ENCODE results near the gene CDH15.

Gene CDH15

GRCh38 chr16:89142474-89143195 lies 28.9 kb upstream of the CDH15 start:
- Histone ChIP-seq H3K9ac (ENCODE audit: low read length) (no peak overlapping the region), H3K9me2 (replicated peaks; ENCODE audit: insufficient read depth, low read length) (no peaks in the 10 kb centered on the region), H3K27me3 (ENCODE audit: low read length) (no peaks in the 10 kb centered on the region), H3K27ac (ENCODE audit: low read depth, low read length) (no peak overlapping the region), H3K9me3 (ENCODE audit: insufficient read depth, low read length) (no peaks in the 10 kb centered on the region), H3K4me3 (ENCODE audit: insufficient read depth, low read length, poor library complexity, severe bottlenecking) (no peak overlapping the region), H4K20me1 (ENCODE audit: low read depth, low read length) (no peaks in the 10 kb centered on the region), H2AFZ (ENCODE audit: low read depth, low read length, severe bottlenecking) (no peak overlapping the region), H3K79me2 (ENCODE audit: insufficient read depth, low read length) (no peaks in the 10 kb centered on the region), H3F3A (ENCODE audit: insufficient read depth) (no peaks in the 10 kb centered on the region), H3K4me2 (ENCODE audit: low read depth, low read length, poor library complexity, severe bottlenecking) (no peak overlapping the region), H3K36me3 (ENCODE audit: low read length) (peaks cover 20% of the 10 kb centered on the region)
- TF ChIP-seq CTCF (IDR thresholded peaks at IDR 0.05; ENCODE audit: insufficient read depth, low read length, poor library complexity, severe bottlenecking) (no peak), EZH2phosphoT487 (conservative IDR thresholded peaks at IDR 0.05; ENCODE audit: low read length) (no peak)

GRCh38 chr16:89143201-89143741 lies 28.3 kb upstream of the CDH15 start:
- H3K9ac ChIP-seq (ENCODE audit: low read length), result no peak overlapping the region
- H3K9me3 ChIP-seq (ENCODE audit: insufficient read depth, low read length), result peaks cover under 1% of the 10 kb centered on the region; the same call in 1 of the 2 replicates
- TF ChIP-seq EZH2phosphoT487 (conservative IDR thresholded peaks at IDR 0.05; ENCODE audit: low read length) (no peak), CTCF (IDR thresholded peaks at IDR 0.05; ENCODE audit: insufficient read depth, low read length, poor library complexity, severe bottlenecking) (no peak)
- no peak overlapping the region for H3K4me2 ChIP-seq (ENCODE audit: low read depth, low read length, poor library complexity, severe bottlenecking)
- peaks cover 27% of the 10 kb centered on the region for H3K36me3 ChIP-seq (ENCODE audit: low read length)
- H3K79me2 ChIP-seq (ENCODE audit: insufficient read depth, low read length), result no peaks in the 10 kb centered on the region
- H3K4me3 ChIP-seq (ENCODE audit: insufficient read depth, low read length, poor library complexity, severe bottlenecking), result no peak overlapping the region
- no peaks in the 10 kb centered on the region for H3K27me3 ChIP-seq (ENCODE audit: low read length)
- no peak overlapping the region for H3K27ac ChIP-seq (ENCODE audit: low read depth, low read length)
- no peaks in the 10 kb centered on the region for H3K9me2 ChIP-seq (replicated peaks; ENCODE audit: insufficient read depth, low read length)
- H4K20me1 ChIP-seq (ENCODE audit: low read depth, low read length), result no peaks in the 10 kb centered on the region
- no peak overlapping the region for H2AFZ ChIP-seq (ENCODE audit: low read depth, low read length, severe bottlenecking)
- H3F3A ChIP-seq (ENCODE audit: insufficient read depth), result no peaks in the 10 kb centered on the region

- H3K9me3 ChIP-seq (ENCODE audit: insufficient read depth, low read length), result peaks cover 9% of the 10 kb centered on the region; the same call in 1 of the 2 replicates
- no peak overlapping the region for H3K4me3 ChIP-seq (ENCODE audit: insufficient read depth, low read length, poor library complexity, severe bottlenecking)
- no peak overlapping the region for H3K9ac ChIP-seq (ENCODE audit: low read length)
- no peaks in the 10 kb centered on the region for H3F3A ChIP-seq (ENCODE audit: insufficient read depth)
- no peaks in the 10 kb centered on the region for H3K79me2 ChIP-seq (ENCODE audit: insufficient read depth, low read length)
- no peaks in the 10 kb centered on the region for H4K20me1 ChIP-seq (ENCODE audit: low read depth, low read length)
- no peak overlapping the region for H3K27ac ChIP-seq (ENCODE audit: low read depth, low read length)
- no peak for TF ChIP-seq EZH2phosphoT487 (conservative IDR thresholded peaks at IDR 0.05; ENCODE audit: low read length)
- TF ChIP-seq CTCF (IDR thresholded peaks at IDR 0.05; ENCODE audit: insufficient read depth, low read length, poor library complexity, severe bottlenecking), result no peak
- no peaks in the 10 kb centered on the region for H3K9me2 ChIP-seq (replicated peaks; ENCODE audit: insufficient read depth, low read length)
- H3K4me2 ChIP-seq (ENCODE audit: low read depth, low read length, poor library complexity, severe bottlenecking), result no peak overlapping the region
- H3K36me3 ChIP-seq (ENCODE audit: low read length), result peaks cover 35% of the 10 kb centered on the region
- H3K27me3 ChIP-seq (ENCODE audit: low read length), result no peaks in the 10 kb centered on the region
- no peak overlapping the region for H2AFZ ChIP-seq (ENCODE audit: low read depth, low read length, severe bottlenecking)
Observed at GRCh38 chr16:89143911-89144675, 27.5 kb upstream of the CDH15 start.

Data from SU-DHL-6 (cell line).